GM23338 (cell line): ENCODE data around the gene APOB.

Experiments
- CREB1 ChIP-seq: fragments of 250-450 bp; sonication (Bioruptor Pico); IDR thresholded peaks from 2 replicates; pipeline ENCODE4 v1.5.0; 2020; ENCODE audit warnings: low read depth, mild to moderate bottlenecking, moderate library complexity
- EZH2 ChIP-seq: fragments of 200-600 bp; sonication (generic); IDR thresholded peaks from one replicate; pipeline ENCODE4 v1.8.0; 2017; ENCODE audit warnings: antibody characterized with exemption, mild to moderate bottlenecking, low read depth; ENCODE audit not compliant: unreplicated experiment
- EZH2phosphoT487 ChIP-seq: fragments of 200-600 bp; sonication (generic); IDR thresholded peaks from one replicate; pipeline ENCODE4 v1.8.1; 2018; ENCODE audit warnings: antibody characterized with exemption; ENCODE audit not compliant: unreplicated experiment
- POLR2AphosphoS5 ChIP-seq: IDR thresholded peaks from 2 replicates; pipeline ENCODE4 v1.6.1; 2016; ENCODE audit warnings: antibody characterized with exemption, low read depth
- STAT1 ChIP-seq: IDR thresholded peaks from one replicate; pipeline ENCODE4 v1.6.1; 2016; ENCODE audit warnings: antibody characterized with exemption; ENCODE audit not compliant: unreplicated experiment
- TF ChIP-seq, protein P1 (sequence below), 2 experiments: fragments of 200-600 bp in 1 of 2; sonication (generic) in 1 of 2; conservative IDR thresholded peaks; 2 replicates each; pipeline versions ENCODE4 v1.5.1 to v1.6.1; 2016 to 2017; ENCODE audit warnings: antibody characterized with exemption in 2 of 2, low read depth in 2 of 2, mild to moderate bottlenecking in 2 of 2, moderate library complexity in 1 of 2
- TF ChIP-seq, protein P2 (sequence below): IDR thresholded peaks from one replicate; pipeline ENCODE4 v1.6.1; 2018; ENCODE audit warnings: antibody characterized with exemption; ENCODE audit not compliant: unreplicated experiment
- TF ChIP-seq, protein P3 (sequence below): fragments of 250-450 bp; sonication (Bioruptor Pico); IDR thresholded peaks from 2 replicates; pipeline ENCODE4 v1.5.0; 2020; ENCODE audit warnings: mild to moderate bottlenecking, moderate library complexity

DNA sequence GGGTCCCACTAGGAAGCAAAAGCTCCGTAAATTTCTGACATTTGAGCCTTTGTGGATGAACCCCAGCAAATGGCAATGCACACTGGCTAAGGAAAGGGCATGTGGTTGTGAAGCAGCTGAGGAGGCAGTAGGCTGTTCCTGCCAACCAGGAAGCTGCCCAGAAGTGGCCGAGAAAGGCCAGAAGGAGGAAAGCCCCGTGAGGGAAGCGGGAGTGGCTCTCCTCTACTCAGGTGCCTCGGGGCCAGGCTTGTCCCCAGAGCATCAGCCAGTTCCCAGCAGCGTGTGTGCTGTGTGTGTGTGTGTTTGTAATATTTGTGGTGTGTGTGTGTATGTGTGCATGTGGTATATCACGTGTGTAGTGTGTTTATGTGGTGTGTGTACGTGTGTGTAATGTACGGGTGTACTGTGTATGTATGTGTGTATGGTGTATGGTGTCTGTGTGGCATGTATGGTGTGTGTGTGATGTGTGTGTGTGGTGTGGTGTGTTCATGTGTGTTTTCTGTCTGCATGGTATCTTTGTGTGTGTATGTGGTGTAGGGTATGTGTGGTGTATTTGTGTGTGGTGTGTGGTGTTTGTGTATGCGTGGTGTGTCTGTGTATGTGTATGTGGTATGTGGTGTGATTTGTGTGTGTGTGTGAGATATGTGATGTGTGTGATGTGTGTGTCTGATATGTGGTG, 90.6 kb downstream of the APOB start:
- TF ChIP-seq, protein P1, sequence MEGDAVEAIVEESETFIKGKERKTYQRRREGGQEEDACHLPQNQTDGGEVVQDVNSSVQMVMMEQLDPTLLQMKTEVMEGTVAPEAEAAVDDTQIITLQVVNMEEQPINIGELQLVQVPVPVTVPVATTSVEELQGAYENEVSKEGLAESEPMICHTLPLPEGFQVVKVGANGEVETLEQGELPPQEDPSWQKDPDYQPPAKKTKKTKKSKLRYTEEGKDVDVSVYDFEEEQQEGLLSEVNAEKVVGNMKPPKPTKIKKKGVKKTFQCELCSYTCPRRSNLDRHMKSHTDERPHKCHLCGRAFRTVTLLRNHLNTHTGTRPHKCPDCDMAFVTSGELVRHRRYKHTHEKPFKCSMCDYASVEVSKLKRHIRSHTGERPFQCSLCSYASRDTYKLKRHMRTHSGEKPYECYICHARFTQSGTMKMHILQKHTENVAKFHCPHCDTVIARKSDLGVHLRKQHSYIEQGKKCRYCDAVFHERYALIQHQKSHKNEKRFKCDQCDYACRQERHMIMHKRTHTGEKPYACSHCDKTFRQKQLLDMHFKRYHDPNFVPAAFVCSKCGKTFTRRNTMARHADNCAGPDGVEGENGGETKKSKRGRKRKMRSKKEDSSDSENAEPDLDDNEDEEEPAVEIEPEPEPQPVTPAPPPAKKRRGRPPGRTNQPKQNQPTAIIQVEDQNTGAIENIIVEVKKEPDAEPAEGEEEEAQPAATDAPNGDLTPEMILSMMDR (conservative IDR thresholded peaks at IDR 0.05; ENCODE audit: low read depth in 2 of 2), result no peak
- TF ChIP-seq EZH2 (no peak), EZH2phosphoT487 (no peak), POLR2AphosphoS5 (no peak), STAT1 (no peak), CREB1 (no peak)
- TF ChIP-seq, protein P2, sequence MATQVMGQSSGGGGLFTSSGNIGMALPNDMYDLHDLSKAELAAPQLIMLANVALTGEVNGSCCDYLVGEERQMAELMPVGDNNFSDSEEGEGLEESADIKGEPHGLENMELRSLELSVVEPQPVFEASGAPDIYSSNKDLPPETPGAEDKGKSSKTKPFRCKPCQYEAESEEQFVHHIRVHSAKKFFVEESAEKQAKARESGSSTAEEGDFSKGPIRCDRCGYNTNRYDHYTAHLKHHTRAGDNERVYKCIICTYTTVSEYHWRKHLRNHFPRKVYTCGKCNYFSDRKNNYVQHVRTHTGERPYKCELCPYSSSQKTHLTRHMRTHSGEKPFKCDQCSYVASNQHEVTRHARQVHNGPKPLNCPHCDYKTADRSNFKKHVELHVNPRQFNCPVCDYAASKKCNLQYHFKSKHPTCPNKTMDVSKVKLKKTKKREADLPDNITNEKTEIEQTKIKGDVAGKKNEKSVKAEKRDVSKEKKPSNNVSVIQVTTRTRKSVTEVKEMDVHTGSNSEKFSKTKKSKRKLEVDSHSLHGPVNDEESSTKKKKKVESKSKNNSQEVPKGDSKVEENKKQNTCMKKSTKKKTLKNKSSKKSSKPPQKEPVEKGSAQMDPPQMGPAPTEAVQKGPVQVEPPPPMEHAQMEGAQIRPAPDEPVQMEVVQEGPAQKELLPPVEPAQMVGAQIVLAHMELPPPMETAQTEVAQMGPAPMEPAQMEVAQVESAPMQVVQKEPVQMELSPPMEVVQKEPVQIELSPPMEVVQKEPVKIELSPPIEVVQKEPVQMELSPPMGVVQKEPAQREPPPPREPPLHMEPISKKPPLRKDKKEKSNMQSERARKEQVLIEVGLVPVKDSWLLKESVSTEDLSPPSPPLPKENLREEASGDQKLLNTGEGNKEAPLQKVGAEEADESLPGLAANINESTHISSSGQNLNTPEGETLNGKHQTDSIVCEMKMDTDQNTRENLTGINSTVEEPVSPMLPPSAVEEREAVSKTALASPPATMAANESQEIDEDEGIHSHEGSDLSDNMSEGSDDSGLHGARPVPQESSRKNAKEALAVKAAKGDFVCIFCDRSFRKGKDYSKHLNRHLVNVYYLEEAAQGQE, result no peak
- TF ChIP-seq, protein P3, sequence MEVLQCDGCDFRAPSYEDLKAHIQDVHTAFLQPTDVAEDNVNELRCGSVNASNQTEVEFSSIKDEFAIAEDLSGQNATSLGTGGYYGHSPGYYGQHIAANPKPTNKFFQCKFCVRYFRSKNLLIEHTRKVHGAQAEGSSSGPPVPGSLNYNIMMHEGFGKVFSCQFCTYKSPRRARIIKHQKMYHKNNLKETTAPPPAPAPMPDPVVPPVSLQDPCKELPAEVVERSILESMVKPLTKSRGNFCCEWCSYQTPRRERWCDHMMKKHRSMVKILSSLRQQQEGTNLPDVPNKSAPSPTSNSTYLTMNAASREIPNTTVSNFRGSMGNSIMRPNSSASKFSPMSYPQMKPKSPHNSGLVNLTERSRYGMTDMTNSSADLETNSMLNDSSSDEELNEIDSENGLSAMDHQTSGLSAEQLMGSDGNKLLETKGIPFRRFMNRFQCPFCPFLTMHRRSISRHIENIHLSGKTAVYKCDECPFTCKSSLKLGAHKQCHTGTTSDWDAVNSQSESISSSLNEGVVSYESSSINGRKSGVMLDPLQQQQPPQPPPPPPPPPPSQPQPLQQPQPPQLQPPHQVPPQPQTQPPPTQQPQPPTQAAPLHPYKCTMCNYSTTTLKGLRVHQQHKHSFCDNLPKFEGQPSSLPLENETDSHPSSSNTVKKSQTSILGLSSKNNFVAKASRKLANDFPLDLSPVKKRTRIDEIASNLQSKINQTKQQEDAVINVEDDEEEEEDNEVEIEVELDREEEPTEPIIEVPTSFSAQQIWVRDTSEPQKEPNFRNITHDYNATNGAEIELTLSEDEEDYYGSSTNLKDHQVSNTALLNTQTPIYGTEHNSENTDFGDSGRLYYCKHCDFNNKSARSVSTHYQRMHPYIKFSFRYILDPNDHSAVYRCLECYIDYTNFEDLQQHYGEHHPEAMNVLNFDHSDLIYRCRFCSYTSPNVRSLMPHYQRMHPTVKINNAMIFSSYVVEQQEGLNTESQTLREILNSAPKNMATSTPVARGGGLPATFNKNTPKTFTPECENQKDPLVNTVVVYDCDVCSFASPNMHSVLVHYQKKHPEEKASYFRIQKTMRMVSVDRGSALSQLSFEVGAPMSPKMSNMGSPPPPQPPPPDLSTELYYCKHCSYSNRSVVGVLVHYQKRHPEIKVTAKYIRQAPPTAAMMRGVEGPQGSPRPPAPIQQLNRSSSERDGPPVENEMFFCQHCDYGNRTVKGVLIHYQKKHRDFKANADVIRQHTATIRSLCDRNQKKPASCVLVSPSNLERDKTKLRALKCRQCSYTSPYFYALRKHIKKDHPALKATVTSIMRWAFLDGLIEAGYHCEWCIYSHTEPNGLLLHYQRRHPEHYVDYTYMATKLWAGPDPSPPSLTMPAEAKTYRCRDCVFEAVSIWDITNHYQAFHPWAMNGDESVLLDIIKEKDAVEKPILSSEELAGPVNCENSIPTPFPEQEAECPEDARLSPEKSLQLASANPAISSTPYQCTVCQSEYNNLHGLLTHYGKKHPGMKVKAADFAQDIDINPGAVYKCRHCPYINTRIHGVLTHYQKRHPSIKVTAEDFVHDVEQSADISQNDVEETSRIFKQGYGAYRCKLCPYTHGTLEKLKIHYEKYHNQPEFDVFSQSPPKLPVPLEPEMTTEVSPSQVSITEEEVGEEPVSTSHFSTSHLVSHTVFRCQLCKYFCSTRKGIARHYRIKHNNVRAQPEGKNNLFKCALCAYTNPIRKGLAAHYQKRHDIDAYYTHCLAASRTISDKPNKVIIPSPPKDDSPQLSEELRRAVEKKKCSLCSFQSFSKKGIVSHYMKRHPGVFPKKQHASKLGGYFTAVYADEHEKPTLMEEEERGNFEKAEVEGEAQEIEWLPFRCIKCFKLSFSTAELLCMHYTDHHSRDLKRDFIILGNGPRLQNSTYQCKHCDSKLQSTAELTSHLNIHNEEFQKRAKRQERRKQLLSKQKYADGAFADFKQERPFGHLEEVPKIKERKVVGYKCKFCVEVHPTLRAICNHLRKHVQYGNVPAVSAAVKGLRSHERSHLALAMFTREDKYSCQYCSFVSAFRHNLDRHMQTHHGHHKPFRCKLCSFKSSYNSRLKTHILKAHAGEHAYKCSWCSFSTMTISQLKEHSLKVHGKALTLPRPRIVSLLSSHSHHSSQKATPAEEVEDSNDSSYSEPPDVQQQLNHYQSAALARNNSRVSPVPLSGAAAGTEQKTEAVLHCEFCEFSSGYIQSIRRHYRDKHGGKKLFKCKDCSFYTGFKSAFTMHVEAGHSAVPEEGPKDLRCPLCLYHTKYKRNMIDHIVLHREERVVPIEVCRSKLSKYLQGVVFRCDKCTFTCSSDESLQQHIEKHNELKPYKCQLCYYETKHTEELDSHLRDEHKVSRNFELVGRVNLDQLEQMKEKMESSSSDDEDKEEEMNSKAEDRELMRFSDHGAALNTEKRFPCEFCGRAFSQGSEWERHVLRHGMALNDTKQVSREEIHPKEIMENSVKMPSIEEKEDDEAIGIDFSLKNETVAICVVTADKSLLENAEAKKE (CRISPR knock-in tag), result no peak
